WTC11 (cell line): ENCODE measurements around the gene RHOT2. TPM values are rescaled to one million over a fixed set of nuclear protein-coding genes. Genes with fewer than 3 reads are reported as not detected.

Source experiments
- ATAC-seq: fragments of 200-7000 bp; cut with Tn5 transposase; 2 replicates; pipeline ENCODE4 v1.10.0; 2021; ENCODE audit warnings: mild to moderate bottlenecking, moderate library complexity
- CTCF ChIA-PET: fragments of 300-600 bp; sonication (Branson Sonifier 250); formaldehyde crosslinking; loops from one replicate; lab custom pipeline; 2021; ENCODE audit warnings: antibody characterized with exemption; lab: Charles Lee
- POLR2A ChIA-PET: fragments of 350-600 bp; sonication (Branson Sonifier 250); formaldehyde crosslinking; loops from one replicate; lab custom pipeline; 2021; ENCODE audit warnings: antibody characterized with exemption; lab: Charles Lee
- DNase-seq: peaks from one replicate; pipeline ENCODE4 v3.0.0; 2021; ENCODE audit warnings: low spot score
- H3K27ac Mint-ChIP-seq: 2 replicates; pipeline ENCODE4 v1.8.0; 2021; ENCODE audit warnings: mixed read lengths
- H3K27me3 Mint-ChIP-seq: 2 replicates; pipeline ENCODE4 v1.8.0; 2021; ENCODE audit warnings: low read depth, mild to moderate bottlenecking, moderate library complexity, mixed read lengths
- H3K36me3 Mint-ChIP-seq: 2 replicates; pipeline ENCODE4 v1.8.0; 2021; ENCODE audit warnings: mixed read lengths
- H3K4me1 Mint-ChIP-seq: 2 replicates; pipeline ENCODE4 v1.8.0; 2022; ENCODE audit warnings: mixed read lengths
- H3K4me3 Mint-ChIP-seq: 2 replicates; pipeline ENCODE4 v1.8.0; 2021; ENCODE audit warnings: mild to moderate bottlenecking, moderate library complexity, mixed read lengths
- H3K9me3 Mint-ChIP-seq: 2 replicates; pipeline ENCODE4 v1.8.0; 2021; ENCODE audit warnings: mixed read lengths
- AFF4 ChIP-seq: sonication (generic); formaldehyde crosslinking; IDR thresholded peaks from 2 replicates; pipeline ENCODE4 v1.8.1; 2023; ENCODE audit warnings: mild to moderate bottlenecking, missing genetic modification reagents, borderline replicate concordance
- ARID4B ChIP-seq: sonication (generic); formaldehyde crosslinking; IDR thresholded peaks from 2 replicates; pipeline ENCODE4 v1.8.0; 2023; ENCODE audit warnings: missing genetic modification reagents, mild to moderate bottlenecking, borderline replicate concordance
- CBFB ChIP-seq: sonication (generic); formaldehyde crosslinking; IDR thresholded peaks from 2 replicates; pipeline ENCODE4 v1.8.1; 2022; ENCODE audit warnings: mild to moderate bottlenecking, low read depth, missing genetic modification reagents
- E2F1 ChIP-seq: sonication (generic); formaldehyde crosslinking; IDR thresholded peaks from 2 replicates; pipeline ENCODE4 v1.8.0; 2022; ENCODE audit warnings: mild to moderate bottlenecking, missing genetic modification reagents
- ETV6 ChIP-seq: sonication (generic); formaldehyde crosslinking; IDR thresholded peaks from 2 replicates; pipeline ENCODE4 v1.8.1; 2022; ENCODE audit warnings: mild to moderate bottlenecking, missing genetic modification reagents
- FOXP1 ChIP-seq: sonication (generic); formaldehyde crosslinking; IDR thresholded peaks from 2 replicates; pipeline ENCODE4 v1.8.0; 2022; ENCODE audit warnings: missing genetic modification reagents, mild to moderate bottlenecking, moderate library complexity, borderline replicate concordance
- FOXP4 ChIP-seq: sonication (generic); formaldehyde crosslinking; IDR thresholded peaks from 2 replicates; pipeline ENCODE4 v1.8.0; 2022; ENCODE audit warnings: mild to moderate bottlenecking, missing genetic modification reagents
- GABPB1 ChIP-seq: sonication (generic); formaldehyde crosslinking; IDR thresholded peaks from 2 replicates; pipeline ENCODE4 v1.8.1; 2023; ENCODE audit warnings: mild to moderate bottlenecking, missing genetic modification reagents
- MLX ChIP-seq: sonication (generic); formaldehyde crosslinking; IDR thresholded peaks from 2 replicates; pipeline ENCODE4 v1.8.1; 2023; ENCODE audit warnings: mild to moderate bottlenecking, missing genetic modification reagents, moderate library complexity
- NR2C2 ChIP-seq: sonication (generic); formaldehyde crosslinking; IDR thresholded peaks from 2 replicates; pipeline ENCODE4 v1.8.0; 2022; ENCODE audit warnings: mild to moderate bottlenecking, missing genetic modification reagents
- SP1 ChIP-seq: sonication (generic); formaldehyde crosslinking; conservative IDR thresholded peaks from 2 replicates; pipeline ENCODE4 v1.8.1; 2022; ENCODE audit warnings: missing genetic modification reagents
- STAT6 ChIP-seq: sonication (generic); formaldehyde crosslinking; conservative IDR thresholded peaks from 2 replicates; pipeline ENCODE4 v1.8.1; 2023; ENCODE audit warnings: mild to moderate bottlenecking, low read depth, missing genetic modification reagents, moderate library complexity
- TCF7 ChIP-seq: sonication (generic); formaldehyde crosslinking; IDR thresholded peaks from 2 replicates; pipeline ENCODE4 v1.8.0; 2022; ENCODE audit warnings: mild to moderate bottlenecking, low read depth, missing genetic modification reagents, moderate library complexity
- TP53 ChIP-seq: sonication (generic); formaldehyde crosslinking; IDR thresholded peaks from 2 replicates; pipeline ENCODE4 v1.8.1; 2023; ENCODE audit warnings: mild to moderate bottlenecking, missing genetic modification reagents
- ZNF263 ChIP-seq: sonication (generic); formaldehyde crosslinking; IDR thresholded peaks from 2 replicates; pipeline ENCODE4 v1.8.1; 2022; ENCODE audit warnings: low read depth, mild to moderate bottlenecking, moderate library complexity, missing genetic modification reagents
- total RNA-seq: library from RNA; stranded (reverse); gene quantifications from 3 replicates; pipeline ENCODE4 v1.2.3, GENCODE V29; 2021

The RHOT2 gene
- total RNA-seq, 1 experiment from 2014 or later = 285 TPM

- ATAC-seq (peak; percentile 41), DNase-seq (no peak)
- TF ChIP-seq MLX (no peak), SP1 (CRISPR knock-in tag) (no peak), GABPB1 (CRISPR knock-in tag) (no peak), ARID4B (CRISPR knock-in tag) (no peak), ZNF263 (CRISPR knock-in tag) (no peak), STAT6 (CRISPR knock-in tag) (no peak), NR2C2 (no peak), TP53 (CRISPR knock-in tag) (no peak), FOXP4 (CRISPR knock-in tag) (no peak)
- Mint-ChIP-seq H3K36me3 (no peaks in the 10 kb centered on the region), H3K27ac (no peak overlapping the region), H3K4me1 (peaks cover 4% of the 10 kb centered on the region; the same call in 1 of the 2 replicates), H3K4me3 (peak overlapping the region; percentile 71), H3K9me3 (no peaks in the 10 kb centered on the region), H3K27me3 (peaks cover 75% of the 10 kb centered on the region)
- ChIA-PET CTCF (interaction anchor here (1.0 to 2.5 kb wide), 17 partner anchors 8 to 207 kb away, joined by 3 to 12 read pairs (median 5); partner anchors contain the start of genes CHTF18, CIAO3, JMJD8 and METRN), POLR2A (interaction anchor here (1.0 to 2.0 kb wide), 5 partner anchors 10 to 93 kb away, joined by 3 to 6 read pairs (median 3); partner anchors contain the start of genes CHTF18, JMJD8 and RPUSD1)
Observed at GRCh38 chr16:694863-695354, 27.0 kb downstream of the RHOT2 start.

GRCh38 chr16:695355-696089 lies 27.6 kb downstream of the RHOT2 start:
- Mint-ChIP-seq H3K27ac (no peak overlapping the region), H3K36me3 (no peaks in the 10 kb centered on the region), H3K27me3 (peaks cover 80% of the 10 kb centered on the region), H3K9me3 (no peaks in the 10 kb centered on the region), H3K4me1 (peaks cover 4% of the 10 kb centered on the region; the same call in 1 of the 2 replicates), H3K4me3 (peak overlapping the region; percentile 74)
- POLR2A ChIA-PET = interaction anchor here (1.0 to 2.0 kb wide), 6 partner anchors 9 to 93 kb away, joined by 3 to 6 read pairs (median 4); partner anchors contain the start of genes CHTF18, JMJD8, RPUSD1 and STUB1
- ATAC-seq (peak; percentile 18), DNase-seq (peak; percentile 68)
- CTCF ChIA-PET = interaction anchor here (1.0 to 2.5 kb wide), 19 partner anchors 9 to 208 kb away, joined by 3 to 12 read pairs (median 5); partner anchors contain the start of genes CHTF18, CIAO3, JMJD8 and METRN
- TF ChIP-seq AFF4 (CRISPR knock-in tag) (no peak), FOXP1 (CRISPR knock-in tag) (peak; percentile 96), MLX (no peak), TCF7 (peak; percentile 36; the same call in 1 of the 2 replicates), E2F1 (CRISPR knock-in tag) (peak; percentile 77; the same call in 1 of the 2 replicates), ETV6 (CRISPR knock-in tag) (peak; percentile 53; the same call in 1 of the 2 replicates), SP1 (CRISPR knock-in tag) (peak; percentile 60), CBFB (CRISPR knock-in tag) (peak; percentile 74; the same call in 1 of the 2 replicates)
